CD8-positive, alpha-beta memory T cell (primary cell): ENCODE results near the gene GRIN2A. TPM values are rescaled to one million over a fixed set of nuclear protein-coding genes. Genes with fewer than 3 reads are reported as not detected.
A peak's percentile ranks its signal among the peaks of the same experiment; 100 is the strongest.

Experiments used
- CTCF ChIA-PET: fragments of 350-600 bp; sonication (Branson Sonifier 250); formaldehyde crosslinking; loops from one replicate; lab custom pipeline; 2021; ENCODE audit warnings: antibody characterized with exemption; lab: Charles Lee
- POLR2A ChIA-PET: fragments of 350-600 bp; sonication (Branson Sonifier 250); formaldehyde crosslinking; loops from one replicate; lab custom pipeline; 2021; ENCODE audit warnings: antibody characterized with exemption; lab: Charles Lee
- DNase-seq, 5 donors: peaks; one replicate each; pipeline versions ENCODE4 v3.0.0 to v3.0.0-alpha.2; 2020 to 2022; ENCODE audit warnings: mixed read lengths in 1 of 5
- H3K27ac ChIP-seq: one replicate; pipeline ENCODE4 v1.7.0; 2013; ENCODE audit warnings: low read depth, mild to moderate bottlenecking, low read length, moderate library complexity
- H3K27me3 ChIP-seq: 2 replicates; pipeline ENCODE4 v1.7.0; 2013; ENCODE audit warnings: low read length, mild to moderate bottlenecking; ENCODE audit not compliant: insufficient read depth, poor library complexity, severe bottlenecking
- H3K36me3 ChIP-seq: 2 replicates; pipeline ENCODE4 v1.7.0; 2013; ENCODE audit warnings: mild to moderate bottlenecking, low read length, moderate library complexity; ENCODE audit not compliant: insufficient read depth
- H3K4me1 ChIP-seq: 2 replicates; pipeline ENCODE4 v1.7.0; 2013; ENCODE audit warnings: mild to moderate bottlenecking, low read length, moderate library complexity; ENCODE audit not compliant: insufficient read depth
- H3K4me3 ChIP-seq: 2 replicates; pipeline ENCODE4 v1.7.0; 2013; ENCODE audit warnings: mild to moderate bottlenecking, low read length
- H3K9me3 ChIP-seq: 2 replicates; pipeline ENCODE4 v1.7.0; 2013; ENCODE audit warnings: mild to moderate bottlenecking, low read length
- H3K27ac Mint-ChIP-seq, 8 donors: one replicate each; pipeline ENCODE4 v1.8.0; 2020 to 2021; ENCODE audit warnings: mixed read lengths in 8 of 8, mild to moderate bottlenecking in 6 of 8, inconsistent platforms in 3 of 8, moderate library complexity in 3 of 8
- H3K27me3 Mint-ChIP-seq, 2 donors: one replicate each; pipeline ENCODE4 v1.8.0; 2020 to 2021; ENCODE audit warnings: mixed read lengths in 2 of 2, mild to moderate bottlenecking in 1 of 2, moderate library complexity in 1 of 2
- H3K36me3 Mint-ChIP-seq, 3 donors: one replicate each; pipeline ENCODE4 v1.8.0; 2020 to 2021; ENCODE audit warnings: mixed read lengths in 3 of 3, inconsistent platforms in 1 of 3, mild to moderate bottlenecking in 1 of 3
- H3K4me1 Mint-ChIP-seq, 3 donors: one replicate each; pipeline ENCODE4 v1.8.0; 2020 to 2021; ENCODE audit warnings: mixed read lengths in 3 of 3, inconsistent platforms in 1 of 3, mild to moderate bottlenecking in 1 of 3
- H3K4me3 Mint-ChIP-seq, 7 donors: one replicate each; pipeline ENCODE4 v1.8.0; 2020 to 2021; ENCODE audit warnings: mixed read lengths in 7 of 7, mild to moderate bottlenecking in 6 of 7, moderate library complexity in 4 of 7, inconsistent platforms in 2 of 7
- H3K9me3 Mint-ChIP-seq, 5 donors: one replicate each; pipeline ENCODE4 v1.8.0; 2020 to 2022; ENCODE audit warnings: mixed read lengths in 5 of 5, mild to moderate bottlenecking in 3 of 5, moderate library complexity in 2 of 5, inconsistent platforms in 1 of 5
- polyA plus RNA-seq: library from polyadenylated mRNA; unstranded; fragments of 300-500 nt; fragmentation: Illumina TruSeq; gene quantifications from one replicate; pipeline ENCODE4 v1.2.3, GENCODE V29; 2021
- total RNA-seq, 2 experiments: library from RNA; stranded (reverse); gene quantifications; one replicate each; pipeline ENCODE4 v1.2.3, GENCODE V29; 2021

Gene GRIN2A
- total RNA-seq (not detected), polyA plus RNA-seq (not detected)

DNA sequence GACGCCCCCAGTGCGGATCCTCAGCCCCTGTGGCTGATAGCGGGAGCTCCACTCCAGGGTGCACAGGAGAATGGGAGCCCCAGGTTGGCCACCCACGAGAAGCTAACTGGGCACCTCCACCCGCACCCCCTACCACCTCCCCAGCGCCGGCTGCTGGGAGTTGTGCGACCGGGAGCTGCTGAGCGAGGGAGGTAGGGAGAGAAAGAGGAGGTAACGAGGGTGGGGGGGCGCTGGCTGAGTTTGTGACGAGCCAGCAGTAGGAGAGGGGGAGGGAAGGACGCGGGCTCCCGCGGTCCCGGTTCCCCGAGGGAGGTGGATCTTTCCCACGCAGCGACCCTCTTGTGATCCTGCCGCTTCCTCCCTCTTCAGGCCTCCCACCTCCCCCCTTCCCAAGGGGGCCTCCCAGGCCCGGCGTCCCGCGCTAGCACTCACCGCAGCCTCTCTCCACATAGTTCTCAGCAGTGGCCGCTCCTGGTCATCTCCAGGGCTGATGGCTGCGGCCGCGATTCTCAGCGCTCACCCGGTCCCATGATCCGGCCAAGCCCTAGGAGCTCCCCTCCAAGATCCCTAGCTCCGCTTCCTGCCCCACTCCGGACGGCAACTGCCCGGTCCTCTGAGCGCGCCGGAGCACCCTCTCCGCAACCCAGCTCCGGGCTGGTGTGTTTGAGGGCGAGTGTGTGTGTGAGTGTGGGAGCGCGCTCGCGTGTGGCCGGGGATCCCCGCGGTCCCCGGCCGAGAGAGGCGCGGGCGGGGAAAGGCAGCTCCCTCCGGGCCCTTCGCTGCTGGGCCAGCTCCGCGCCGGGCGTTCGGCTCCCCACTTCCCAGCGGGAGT lies at the start of gene GRIN2A:
Gene GRIN2A (minus strand): TSS at position 207 of the 832 bp plus-strand sequence. CDS start 2,017 bp downstream, outside the sequence.
- Histone ChIP-seq H3K27me3 (no peaks in the 10 kb centered on the region), H3K36me3 (no peaks in the 10 kb centered on the region), H3K27ac (no peak within 1 kb of the TSS), H3K4me3 (no peak within 1 kb of the TSS), H3K9me3 (no peaks in the 10 kb centered on the region), H3K4me1 (no peaks in the 10 kb centered on the region)
- Mint-ChIP-seq H3K27me3 (peaks cover 19 to 44% of the 10 kb centered on the region in 2 donors), H3K9me3 (peaks cover 0 to 5% (median 0%) of the 10 kb centered on the region in 5 donors), H3K4me1 (peaks cover 4 to 14% (median 4%) of the 10 kb centered on the region in 3 donors), H3K27ac (no peak within 1 kb of the TSS), H3K4me3 (peak within 1 kb of the TSS in 3 of 7 donors; percentile 14 to 34 (median 32)), H3K36me3 (peaks cover 0 to 2% (median 0%) of the 10 kb centered on the region in 3 donors)
- CTCF ChIA-PET: no interaction called here
- POLR2A ChIA-PET: no interaction called here
- DNase-seq: no peak

- H3K27ac Mint-ChIP-seq: no peak overlapping the region
- peaks cover 0 to 4% (median 2%) of the 10 kb centered on the region in 3 donors for H3K36me3 Mint-ChIP-seq
- Histone ChIP-seq H3K36me3 (no peaks in the 10 kb centered on the region), H3K27ac (no peak overlapping the region), H3K27me3 (no peaks in the 10 kb centered on the region), H3K9me3 (no peaks in the 10 kb centered on the region), H3K4me3 (no peak overlapping the region), H3K4me1 (no peaks in the 10 kb centered on the region)
- CTCF ChIA-PET: no interaction called here
- peaks cover 6 to 29% (median 25%) of the 10 kb centered on the region in 5 donors for H3K9me3 Mint-ChIP-seq
- no peaks in the 10 kb centered on the region for H3K4me1 Mint-ChIP-seq
- POLR2A ChIA-PET: no interaction called here
- DNase-seq: no peak
- H3K27me3 Mint-ChIP-seq: peaks cover 2 to 9% of the 10 kb centered on the region in 2 donors
- H3K4me3 Mint-ChIP-seq: no peak overlapping the region
Observed at GRCh38 chr16:10231563-10231962, 49.3 kb upstream of the GRIN2A start.

DNA sequence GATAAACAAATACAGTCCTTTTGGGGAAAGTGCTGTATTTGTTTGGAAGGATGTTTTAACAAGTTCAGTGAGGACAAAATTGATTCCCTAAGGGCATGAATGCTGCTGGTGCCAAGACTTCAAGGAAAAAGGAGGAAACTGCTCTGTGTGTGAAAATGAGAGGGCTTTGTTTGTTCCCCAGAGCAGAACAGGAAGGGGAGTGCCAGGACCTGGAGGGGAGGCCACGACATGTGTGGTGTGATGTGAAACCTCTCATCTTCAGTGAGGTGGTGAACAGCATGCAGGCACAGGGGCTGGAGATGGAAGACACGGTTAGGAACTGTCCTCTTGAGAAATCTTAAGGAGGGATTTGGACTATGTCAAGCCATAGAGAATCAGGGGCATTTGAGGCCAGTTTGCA lies 46.6 kb upstream of the GRIN2A start:
- no peak for DNase-seq
- no peak overlapping the region for H3K27ac ChIP-seq
- no peaks in the 10 kb centered on the region for H3K27me3 ChIP-seq
- ChIA-PET POLR2A (no interaction called here), CTCF (no interaction called here)
- peaks cover 10 to 24% of the 10 kb centered on the region in 2 donors for H3K27me3 Mint-ChIP-seq
- no peak overlapping the region for H3K4me3 ChIP-seq
- H3K4me1 ChIP-seq: no peaks in the 10 kb centered on the region
- H3K4me1 Mint-ChIP-seq: no peaks in the 10 kb centered on the region
- no peak overlapping the region for H3K4me3 Mint-ChIP-seq
- peaks cover 0 to 8% (median 2%) of the 10 kb centered on the region in 3 donors for H3K36me3 Mint-ChIP-seq
- H3K9me3 Mint-ChIP-seq: peaks cover 6 to 29% (median 25%) of the 10 kb centered on the region in 5 donors
- no peak overlapping the region for H3K27ac Mint-ChIP-seq
- no peaks in the 10 kb centered on the region for H3K36me3 ChIP-seq
- H3K9me3 ChIP-seq: no peaks in the 10 kb centered on the region

- POLR2A ChIA-PET: no interaction called here
- H3K9me3 Mint-ChIP-seq: peaks cover 0 to 15% (median 11%) of the 10 kb centered on the region in 5 donors
- CTCF ChIA-PET: no interaction called here
- H3K36me3 Mint-ChIP-seq: peaks cover 0 to 4% (median 0%) of the 10 kb centered on the region in 3 donors
- H3K27me3 Mint-ChIP-seq: peaks cover 14 to 23% of the 10 kb centered on the region in 2 donors
- Histone ChIP-seq H3K4me3 (no peak overlapping the region), H3K9me3 (no peaks in the 10 kb centered on the region), H3K27ac (no peak overlapping the region), H3K36me3 (no peaks in the 10 kb centered on the region), H3K27me3 (no peaks in the 10 kb centered on the region), H3K4me1 (no peaks in the 10 kb centered on the region)
- H3K4me1 Mint-ChIP-seq: no peaks in the 10 kb centered on the region
- no peak for DNase-seq
- H3K27ac Mint-ChIP-seq: no peak overlapping the region
- no peak overlapping the region for H3K4me3 Mint-ChIP-seq
Observed at GRCh38 chr16:10226987-10227306, 44.7 kb upstream of the GRIN2A start.

DNA sequence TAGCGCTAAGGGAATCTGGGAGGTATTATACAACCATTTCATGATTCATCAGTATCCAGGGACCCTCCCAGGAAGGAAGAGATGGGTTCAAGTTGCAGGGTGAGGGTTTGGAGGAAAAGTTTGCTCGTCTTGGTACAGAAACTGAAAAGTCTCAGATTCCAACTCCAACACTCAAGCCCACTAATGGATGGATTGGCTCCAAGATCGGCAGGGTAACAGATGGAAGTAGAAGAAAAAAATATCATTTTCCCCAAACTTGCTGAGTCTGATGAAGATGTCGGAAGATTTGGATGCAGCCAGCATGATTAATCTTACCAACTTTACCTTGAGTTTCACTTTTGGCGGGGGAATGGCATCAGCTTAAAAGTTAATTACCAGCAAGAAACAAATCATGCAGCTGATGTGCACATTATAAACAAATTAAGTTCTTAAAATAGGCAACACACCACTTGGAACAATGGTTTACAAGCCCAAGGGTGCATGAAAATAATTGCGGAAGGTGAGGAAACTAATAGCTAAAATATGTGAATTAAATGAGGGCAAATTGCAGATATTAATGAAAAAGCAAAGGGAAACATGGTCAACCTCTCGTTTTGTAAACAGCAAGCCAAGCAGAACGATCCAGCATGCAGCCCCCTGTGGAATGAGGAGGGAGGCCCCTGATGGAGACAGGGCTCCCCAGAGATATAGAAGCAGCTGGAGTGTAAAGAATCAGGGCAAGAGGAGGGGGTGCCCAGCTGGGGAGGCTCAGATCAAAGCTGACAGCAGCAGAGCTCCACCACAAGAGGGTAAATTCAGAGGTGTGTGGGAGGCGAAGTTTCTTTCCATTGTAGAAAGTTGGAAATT lies 44.1 kb upstream of the GRIN2A start:
- Mint-ChIP-seq H3K27me3 (peaks cover 16 to 25% of the 10 kb centered on the region in 2 donors), H3K27ac (peak overlapping the region in 1 of 8 donors; percentile 68), H3K4me1 (no peaks in the 10 kb centered on the region), H3K9me3 (peaks cover 0 to 9% (median 5%) of the 10 kb centered on the region in 5 donors), H3K36me3 (peaks cover 0 to 4% (median 0%) of the 10 kb centered on the region in 3 donors), H3K4me3 (no peak overlapping the region)
- Histone ChIP-seq H3K4me3 (no peak overlapping the region), H3K4me1 (no peaks in the 10 kb centered on the region), H3K27me3 (no peaks in the 10 kb centered on the region), H3K9me3 (no peaks in the 10 kb centered on the region), H3K36me3 (no peaks in the 10 kb centered on the region), H3K27ac (no peak overlapping the region)
- POLR2A ChIA-PET: no interaction called here
- CTCF ChIA-PET: no interaction called here
- DNase-seq: no peak

GRCh38 chr16:10225653-10226052 lies 43.4 kb upstream of the GRIN2A start:
- Histone ChIP-seq H3K27me3 (no peaks in the 10 kb centered on the region), H3K27ac (no peak overlapping the region), H3K36me3 (no peaks in the 10 kb centered on the region), H3K4me1 (no peaks in the 10 kb centered on the region), H3K9me3 (no peaks in the 10 kb centered on the region), H3K4me3 (no peak overlapping the region)
- Mint-ChIP-seq H3K36me3 (peaks cover 0 to 4% (median 0%) of the 10 kb centered on the region in 3 donors), H3K4me1 (no peaks in the 10 kb centered on the region), H3K9me3 (peaks cover 0 to 4% (median 0%) of the 10 kb centered on the region in 5 donors), H3K27ac (no peak overlapping the region), H3K27me3 (peaks cover 16 to 27% of the 10 kb centered on the region in 2 donors), H3K4me3 (no peak overlapping the region)
- no peak for DNase-seq
- ChIA-PET POLR2A (no interaction called here), CTCF (interaction anchor here (0.7 kb wide), 1 partner anchor 9 kb away, joined by 3 read pairs; no protein-coding TSS in a partner anchor)

GRCh38 chr16:10224850-10225249 lies 42.6 kb upstream of the GRIN2A start:
- no peak overlapping the region for H3K27ac Mint-ChIP-seq
- peaks cover 0 to 4% (median 0%) of the 10 kb centered on the region in 3 donors for H3K36me3 Mint-ChIP-seq
- Histone ChIP-seq H3K4me1 (no peaks in the 10 kb centered on the region), H3K36me3 (no peaks in the 10 kb centered on the region), H3K27ac (no peak overlapping the region), H3K27me3 (no peaks in the 10 kb centered on the region), H3K9me3 (no peaks in the 10 kb centered on the region), H3K4me3 (no peak overlapping the region)
- POLR2A ChIA-PET: no interaction called here
- CTCF ChIA-PET: interaction anchor here (0.7 kb wide), 1 partner anchor 8 kb away, joined by 3 read pairs; no protein-coding TSS in a partner anchor
- no peak overlapping the region for H3K4me3 Mint-ChIP-seq
- H3K4me1 Mint-ChIP-seq: no peaks in the 10 kb centered on the region
- peaks cover 0 to 2% (median 0%) of the 10 kb centered on the region in 5 donors for H3K9me3 Mint-ChIP-seq
- peaks cover 16 to 28% of the 10 kb centered on the region in 2 donors for H3K27me3 Mint-ChIP-seq
- no peak for DNase-seq
